NB4 (cell line): ENCODE data around the gene APCDD1L.

Experiments
- CTCF ChIP-seq: IDR thresholded peaks from one replicate; pipeline ENCODE4 v1.5.1; 2012; ENCODE audit warnings: low read depth, low read length
- MAX ChIP-seq: IDR thresholded peaks from 2 replicates; pipeline ENCODE4 v1.6.1; 2011; ENCODE audit warnings: low read depth, low read length
- POLR2A ChIP-seq: IDR thresholded peaks from 2 replicates; pipeline ENCODE4 v1.6.1; 2011; ENCODE audit warnings: mild to moderate bottlenecking; ENCODE audit not compliant: insufficient read length; ENCODE audit errors: extremely low read depth

GRCh38 chr20:58551631-58552030 lies 36.4 kb upstream of the APCDD1L start:
- TF ChIP-seq CTCF (no peak), POLR2A (no peak), MAX (no peak)
